OCI-LY1 (cell line): ENCODE results near the gene C19orf85.

Source experiments
- EZH2 ChIP-seq: fragments of 200-600 bp; sonication (generic), shearing (Covaris generic); IDR thresholded peaks from 2 replicates; pipeline ENCODE4 v1.8.0; 2017; ENCODE audit warnings: borderline replicate concordance, mixed run types, mild to moderate bottlenecking, antibody characterized with exemption, low read length, moderate library complexity, mixed read lengths
- TF ChIP-seq, protein P1 (sequence below): fragments of 200-600 bp; sonication (generic), shearing (Covaris generic); IDR thresholded peaks from 2 replicates; pipeline ENCODE4 v1.5.1; 2017; ENCODE audit warnings: mild to moderate bottlenecking, antibody characterized with exemption, low read length, moderate library complexity, mixed read lengths

GRCh38 chr19:55457683-55458457 lies 6.7 kb downstream of the C19orf85 start:
- TF ChIP-seq, protein P1, sequence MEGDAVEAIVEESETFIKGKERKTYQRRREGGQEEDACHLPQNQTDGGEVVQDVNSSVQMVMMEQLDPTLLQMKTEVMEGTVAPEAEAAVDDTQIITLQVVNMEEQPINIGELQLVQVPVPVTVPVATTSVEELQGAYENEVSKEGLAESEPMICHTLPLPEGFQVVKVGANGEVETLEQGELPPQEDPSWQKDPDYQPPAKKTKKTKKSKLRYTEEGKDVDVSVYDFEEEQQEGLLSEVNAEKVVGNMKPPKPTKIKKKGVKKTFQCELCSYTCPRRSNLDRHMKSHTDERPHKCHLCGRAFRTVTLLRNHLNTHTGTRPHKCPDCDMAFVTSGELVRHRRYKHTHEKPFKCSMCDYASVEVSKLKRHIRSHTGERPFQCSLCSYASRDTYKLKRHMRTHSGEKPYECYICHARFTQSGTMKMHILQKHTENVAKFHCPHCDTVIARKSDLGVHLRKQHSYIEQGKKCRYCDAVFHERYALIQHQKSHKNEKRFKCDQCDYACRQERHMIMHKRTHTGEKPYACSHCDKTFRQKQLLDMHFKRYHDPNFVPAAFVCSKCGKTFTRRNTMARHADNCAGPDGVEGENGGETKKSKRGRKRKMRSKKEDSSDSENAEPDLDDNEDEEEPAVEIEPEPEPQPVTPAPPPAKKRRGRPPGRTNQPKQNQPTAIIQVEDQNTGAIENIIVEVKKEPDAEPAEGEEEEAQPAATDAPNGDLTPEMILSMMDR = no peak
- TF ChIP-seq EZH2 = no peak
